ENCODE results near the gene EIF3I.

DNA sequence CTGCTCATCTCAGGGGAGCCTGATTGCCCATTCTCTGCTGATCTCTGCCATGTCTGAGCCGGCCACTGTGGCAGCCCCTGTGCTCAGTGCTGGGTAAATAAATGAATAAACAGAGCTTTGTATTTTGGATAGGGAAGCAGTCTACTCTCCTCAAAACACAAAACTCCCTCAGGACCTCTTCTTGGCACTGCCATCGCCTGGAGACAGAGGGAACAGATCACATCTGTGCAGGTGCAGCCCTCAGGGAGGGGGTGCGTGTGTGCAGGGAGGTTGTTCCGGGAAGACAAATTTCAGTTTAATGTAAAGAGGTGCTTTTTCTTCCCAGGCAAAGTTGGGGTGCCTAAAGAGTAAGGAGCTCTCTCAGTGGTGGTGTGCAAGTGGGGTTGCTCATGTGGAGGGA, 17.1 kb downstream of the EIF3I start:
- TF ChIP-seq EP300 (IDR thresholded peaks at IDR 0.05; ENCODE audit: borderline replicate concordance) (no peak), TEAD4 (IDR thresholded peaks at IDR 0.05) (no peak), YY1 (IDR thresholded peaks at IDR 0.05; ENCODE audit: low read depth) (no peak), TAF1 (IDR thresholded peaks at IDR 0.05; ENCODE audit: low read depth) (no peak), EGR1 (IDR thresholded peaks at IDR 0.05) (no peak), FOXM1 (IDR thresholded peaks at IDR 0.05; ENCODE audit: borderline replicate concordance, low read depth) (no peak), RAD21 (IDR thresholded peaks at IDR 0.05; ENCODE audit: low read depth) (no peak), USF1 (IDR thresholded peaks at IDR 0.05) (no peak)
- TF ChIP-seq, protein P1, sequence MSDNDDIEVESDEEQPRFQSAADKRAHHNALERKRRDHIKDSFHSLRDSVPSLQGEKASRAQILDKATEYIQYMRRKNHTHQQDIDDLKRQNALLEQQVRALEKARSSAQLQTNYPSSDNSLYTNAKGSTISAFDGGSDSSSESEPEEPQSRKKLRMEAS (IDR thresholded peaks at IDR 0.05) = no peak
- TF ChIP-seq, protein P2, sequence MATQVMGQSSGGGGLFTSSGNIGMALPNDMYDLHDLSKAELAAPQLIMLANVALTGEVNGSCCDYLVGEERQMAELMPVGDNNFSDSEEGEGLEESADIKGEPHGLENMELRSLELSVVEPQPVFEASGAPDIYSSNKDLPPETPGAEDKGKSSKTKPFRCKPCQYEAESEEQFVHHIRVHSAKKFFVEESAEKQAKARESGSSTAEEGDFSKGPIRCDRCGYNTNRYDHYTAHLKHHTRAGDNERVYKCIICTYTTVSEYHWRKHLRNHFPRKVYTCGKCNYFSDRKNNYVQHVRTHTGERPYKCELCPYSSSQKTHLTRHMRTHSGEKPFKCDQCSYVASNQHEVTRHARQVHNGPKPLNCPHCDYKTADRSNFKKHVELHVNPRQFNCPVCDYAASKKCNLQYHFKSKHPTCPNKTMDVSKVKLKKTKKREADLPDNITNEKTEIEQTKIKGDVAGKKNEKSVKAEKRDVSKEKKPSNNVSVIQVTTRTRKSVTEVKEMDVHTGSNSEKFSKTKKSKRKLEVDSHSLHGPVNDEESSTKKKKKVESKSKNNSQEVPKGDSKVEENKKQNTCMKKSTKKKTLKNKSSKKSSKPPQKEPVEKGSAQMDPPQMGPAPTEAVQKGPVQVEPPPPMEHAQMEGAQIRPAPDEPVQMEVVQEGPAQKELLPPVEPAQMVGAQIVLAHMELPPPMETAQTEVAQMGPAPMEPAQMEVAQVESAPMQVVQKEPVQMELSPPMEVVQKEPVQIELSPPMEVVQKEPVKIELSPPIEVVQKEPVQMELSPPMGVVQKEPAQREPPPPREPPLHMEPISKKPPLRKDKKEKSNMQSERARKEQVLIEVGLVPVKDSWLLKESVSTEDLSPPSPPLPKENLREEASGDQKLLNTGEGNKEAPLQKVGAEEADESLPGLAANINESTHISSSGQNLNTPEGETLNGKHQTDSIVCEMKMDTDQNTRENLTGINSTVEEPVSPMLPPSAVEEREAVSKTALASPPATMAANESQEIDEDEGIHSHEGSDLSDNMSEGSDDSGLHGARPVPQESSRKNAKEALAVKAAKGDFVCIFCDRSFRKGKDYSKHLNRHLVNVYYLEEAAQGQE (IDR thresholded peaks at IDR 0.05; ENCODE audit: low read depth) = no peak
